ENCODE data around the gene PDE4B. TPM values are rescaled to one million over a fixed set of nuclear protein-coding genes. Genes with fewer than 3 reads are reported as not detected.
"Not testable (repeated sequence)": the region's sequence is repeated elsewhere in the genome, so short reads cannot be mapped to it uniquely, and the experiment has no call there.

PDE4B gene
- total RNA-seq, 3 donors from 2014 or later = 8.0 to 207 (median 54.4) TPM

- Histone ChIP-seq H3K27ac (no peak overlapping the region), H3K4me3 (no peak overlapping the region), H3K36me3 (no peaks in the 10 kb centered on the region), H3K27me3 (no peaks in the 10 kb centered on the region), H3K4me1 (no peaks in the 10 kb centered on the region), H3K9me3 (peaks cover 5 to 6% of the 10 kb centered on the region in 2 donors)
- TF ChIP-seq, protein P1, sequence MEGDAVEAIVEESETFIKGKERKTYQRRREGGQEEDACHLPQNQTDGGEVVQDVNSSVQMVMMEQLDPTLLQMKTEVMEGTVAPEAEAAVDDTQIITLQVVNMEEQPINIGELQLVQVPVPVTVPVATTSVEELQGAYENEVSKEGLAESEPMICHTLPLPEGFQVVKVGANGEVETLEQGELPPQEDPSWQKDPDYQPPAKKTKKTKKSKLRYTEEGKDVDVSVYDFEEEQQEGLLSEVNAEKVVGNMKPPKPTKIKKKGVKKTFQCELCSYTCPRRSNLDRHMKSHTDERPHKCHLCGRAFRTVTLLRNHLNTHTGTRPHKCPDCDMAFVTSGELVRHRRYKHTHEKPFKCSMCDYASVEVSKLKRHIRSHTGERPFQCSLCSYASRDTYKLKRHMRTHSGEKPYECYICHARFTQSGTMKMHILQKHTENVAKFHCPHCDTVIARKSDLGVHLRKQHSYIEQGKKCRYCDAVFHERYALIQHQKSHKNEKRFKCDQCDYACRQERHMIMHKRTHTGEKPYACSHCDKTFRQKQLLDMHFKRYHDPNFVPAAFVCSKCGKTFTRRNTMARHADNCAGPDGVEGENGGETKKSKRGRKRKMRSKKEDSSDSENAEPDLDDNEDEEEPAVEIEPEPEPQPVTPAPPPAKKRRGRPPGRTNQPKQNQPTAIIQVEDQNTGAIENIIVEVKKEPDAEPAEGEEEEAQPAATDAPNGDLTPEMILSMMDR (IDR thresholded peaks at IDR 0.05) = no peak
- TF ChIP-seq POLR2AphosphoS5 (IDR thresholded peaks at IDR 0.05) = no peak
- DNase-seq (ENCODE audit: low spot score in 2 of 2) = no peak
- intact Hi-C loops (cut with DNase I; ENCODE audit: low total_unique reads) = no loop called here
Observed at GRCh38 chr1:65844296-65844695, 51.6 kb downstream of the PDE4B start.

DNA sequence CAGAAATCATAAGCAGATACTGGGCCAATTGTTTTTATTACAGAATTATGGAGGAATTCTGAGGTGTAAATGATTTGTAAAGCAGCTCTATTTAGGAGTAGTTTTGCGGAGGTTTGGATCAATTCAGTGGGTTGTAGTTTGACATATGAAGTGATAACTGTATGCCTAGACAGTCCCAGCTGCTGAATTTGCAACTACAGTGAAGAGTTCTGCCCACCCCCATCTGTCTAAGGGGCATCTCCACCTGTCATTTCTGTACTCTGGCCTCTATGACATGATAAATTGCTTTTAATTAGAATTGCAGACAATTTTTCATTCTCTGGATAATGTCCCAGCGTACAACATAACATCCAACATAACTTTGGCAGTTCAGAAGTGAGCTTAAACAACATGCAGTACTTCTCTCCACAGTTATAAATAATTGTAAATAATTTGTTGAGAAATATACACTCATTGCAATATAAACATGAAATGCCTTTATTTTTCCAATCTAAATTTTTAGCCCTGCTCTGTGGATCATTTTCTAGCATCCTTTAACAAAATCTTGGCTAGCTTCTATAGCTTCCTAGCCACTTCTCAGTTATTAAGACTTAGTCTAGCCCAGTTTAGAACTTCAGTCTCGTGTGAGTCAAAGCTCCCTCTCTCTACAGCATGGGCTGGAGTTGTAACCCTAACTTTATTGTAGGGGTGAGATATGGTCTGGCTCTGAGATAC, 52.3 kb downstream of the PDE4B start:
- peaks cover 9% of the 10 kb centered on the region in 2 donors for H3K9me3 ChIP-seq
- H3K27ac ChIP-seq = no peak overlapping the region
- intact Hi-C loops (cut with DNase I; ENCODE audit: low total_unique reads) = no loop called here
- no peak for DNase-seq (ENCODE audit: low spot score in 2 of 2)
- no peaks in the 10 kb centered on the region for H3K27me3 ChIP-seq
- TF ChIP-seq POLR2AphosphoS5 (IDR thresholded peaks at IDR 0.05) (no peak), POLR2A (IDR thresholded peaks at IDR 0.05) (no peak)
- TF ChIP-seq, protein P1 (IDR thresholded peaks at IDR 0.05) = no peak
- no peaks in the 10 kb centered on the region for H3K4me1 ChIP-seq
- no peaks in the 10 kb centered on the region for H3K36me3 ChIP-seq
- no peak overlapping the region for H3K4me3 ChIP-seq

- Histone ChIP-seq H3K4me3 (no peak overlapping the region), H3K27me3 (no peaks in the 10 kb centered on the region), H3K9me3 (peaks cover 9% of the 10 kb centered on the region in 2 donors), H3K36me3 (no peaks in the 10 kb centered on the region), H3K4me1 (no peaks in the 10 kb centered on the region), H3K27ac (no peak overlapping the region)
- intact Hi-C loops (cut with DNase I; ENCODE audit: low total_unique reads) = no loop called here
- TF ChIP-seq, protein P1 (IDR thresholded peaks at IDR 0.05) = no peak
- TF ChIP-seq POLR2A (IDR thresholded peaks at IDR 0.05) = no peak
- no peak for TF ChIP-seq POLR2AphosphoS5 (IDR thresholded peaks at IDR 0.05)
- DNase-seq (ENCODE audit: low spot score in 2 of 2) = no peak
Observed at GRCh38 chr1:65845535-65846060, 52.9 kb downstream of the PDE4B start.

DNA sequence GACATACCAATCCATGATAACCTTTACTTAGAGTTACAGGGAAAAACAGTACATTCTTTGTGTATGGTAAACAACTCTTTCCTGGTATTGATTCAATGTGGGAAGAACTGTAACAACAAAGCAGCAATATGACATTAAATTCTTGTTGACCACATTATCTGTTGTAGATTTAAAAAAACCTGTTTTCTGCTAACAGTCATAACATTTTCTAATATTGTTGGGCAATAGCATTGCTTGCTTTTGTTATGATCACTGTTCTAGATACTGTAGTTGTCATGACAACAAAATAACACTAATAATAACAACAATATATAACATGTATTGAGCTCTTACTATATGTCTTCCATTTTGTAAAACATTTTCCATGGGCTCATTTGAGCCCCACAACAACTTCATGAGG, 54.2 kb downstream of the PDE4B start:
- no peaks in the 10 kb centered on the region for H3K27me3 ChIP-seq
- intact Hi-C loops (cut with DNase I; ENCODE audit: low total_unique reads) = no loop called here
- TF ChIP-seq POLR2AphosphoS5 (IDR thresholded peaks at IDR 0.05) = no peak
- TF ChIP-seq, protein P1 (IDR thresholded peaks at IDR 0.05) = no peak
- TF ChIP-seq POLR2A (IDR thresholded peaks at IDR 0.05) = no peak
- H3K36me3 ChIP-seq = no peaks in the 10 kb centered on the region
- no peaks in the 10 kb centered on the region for H3K4me1 ChIP-seq
- DNase-seq (ENCODE audit: low spot score in 2 of 2) = no peak
- H3K4me3 ChIP-seq = no peak overlapping the region
- peaks cover 9% of the 10 kb centered on the region in 2 donors for H3K9me3 ChIP-seq
- no peak overlapping the region for H3K27ac ChIP-seq

DNA sequence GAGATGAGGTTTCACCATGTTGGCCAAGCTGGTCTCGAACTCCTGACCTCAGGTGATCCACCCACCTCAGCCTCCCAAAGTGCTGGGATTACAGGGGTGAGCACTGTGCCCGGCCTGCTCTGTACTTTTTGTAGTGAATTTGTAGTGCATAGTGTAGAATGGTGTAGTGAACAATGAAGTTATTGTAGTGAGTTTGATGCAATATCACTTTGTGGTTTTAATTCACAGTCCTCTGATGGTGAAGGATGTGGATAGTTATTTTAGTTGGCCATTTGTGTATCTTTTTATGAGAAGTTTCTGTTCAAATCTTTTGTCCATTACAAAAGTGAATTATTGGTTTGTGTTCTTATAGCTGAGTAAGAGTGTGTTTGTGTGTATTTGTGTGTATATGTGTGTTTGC, 57.6 kb downstream of the PDE4B start:
- DNase-seq (ENCODE audit: low spot score in 2 of 2) = no peak

DNA sequence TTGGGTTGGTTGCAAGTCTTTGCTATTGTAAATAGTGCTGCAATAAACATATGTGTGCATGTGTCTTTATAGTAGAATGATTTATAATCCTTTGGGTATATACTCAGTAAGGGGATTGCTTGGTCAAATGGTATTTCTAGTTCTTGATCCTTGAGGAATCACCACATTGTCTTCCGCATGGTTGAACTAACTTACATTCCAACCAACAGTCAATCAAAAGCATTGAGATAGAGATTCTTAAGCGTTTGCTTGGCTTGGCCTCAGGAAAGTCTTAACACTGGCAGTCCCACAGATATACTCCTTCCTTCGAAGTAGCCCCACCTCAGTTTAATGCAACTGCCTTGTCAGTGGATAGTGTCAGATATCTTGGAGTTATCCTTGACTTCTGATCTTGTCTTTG, 63.9 kb downstream of the PDE4B start:
- H3K27me3 ChIP-seq; H3K4me1 ChIP-seq; intact Hi-C loops (cut with DNase I; ENCODE audit: low total_unique reads); H3K9me3 ChIP-seq; H3K4me3 ChIP-seq; H3K36me3 ChIP-seq; DNase-seq (ENCODE audit: low spot score in 2 of 2); H3K27ac ChIP-seq: not testable (repeated sequence)

More for the DNA sequence above, 57.6 kb downstream of the PDE4B start:
- Histone ChIP-seq H3K4me1 (no peaks in the 10 kb centered on the region), H3K4me3 (no peak overlapping the region), H3K27ac (no peak overlapping the region), H3K27me3 (no peaks in the 10 kb centered on the region), H3K36me3 (no peaks in the 10 kb centered on the region), H3K9me3 (peaks cover 9% of the 10 kb centered on the region in 2 donors)
- TF ChIP-seq, protein P1 (IDR thresholded peaks at IDR 0.05) = no peak
- TF ChIP-seq POLR2A (IDR thresholded peaks at IDR 0.05) = no peak
- intact Hi-C loops (cut with DNase I; ENCODE audit: low total_unique reads) = no loop called here
